HG03108 (cell line): ENCODE results near the gene ABR.
"Not testable (repeated sequence)": the region's sequence is repeated elsewhere in the genome, so short reads cannot be mapped to it uniquely, and the experiment has no call there.

Experiments
- ATAC-seq: cut with Tn5 transposase; IDR thresholded peaks from one replicate; pipeline ENCODE4 v1.9.1; 2021; ENCODE audit warnings: moderate library complexity; ENCODE audit not compliant: unreplicated experiment

The ABR gene

GRCh38 chr17:1073963-1074625 is 105.7 kb downstream of the ABR start:
- ATAC-seq: not testable (repeated sequence)

GRCh38 chr17:1073241-1073962 is 106.4 kb downstream of the ABR start:
- ATAC-seq: no peak

- ATAC-seq: no peak
Observed at GRCh38 chr17:1072551-1072961, 107.2 kb downstream of the ABR start.

- ATAC-seq: no peak
Observed at GRCh38 chr17:1071103-1071825, 108.5 kb downstream of the ABR start.

GRCh38 chr17:1070411-1070810 is 109.4 kb downstream of the ABR start:
- no peak for ATAC-seq

GRCh38 chr17:1069847-1070246 is 109.9 kb downstream of the ABR start:
- no peak for ATAC-seq

- ATAC-seq: no peak
Observed at GRCh38 chr17:1068356-1068755, 111.4 kb downstream of the ABR start.

- ATAC-seq: no peak
Observed at GRCh38 chr17:1067282-1067956, 112.4 kb downstream of the ABR start.

GRCh38 chr17:1065416-1065815 is 114.4 kb downstream of the ABR start:
- ATAC-seq: not testable (repeated sequence)

GRCh38 chr17:1060991-1061390 is 118.8 kb downstream of the ABR start:
- no peak for ATAC-seq

- no peak for ATAC-seq
Observed at GRCh38 chr17:1059131-1059795, 120.5 kb downstream of the ABR start.

- ATAC-seq: no peak
Observed at GRCh38 chr17:1058423-1059130, 121.2 kb downstream of the ABR start.

GRCh38 chr17:1056761-1057160 is 123.0 kb downstream of the ABR start:
- no peak for ATAC-seq

GRCh38 chr17:1055751-1056645 is 123.8 kb downstream of the ABR start:
- no peak for ATAC-seq

GRCh38 chr17:1055231-1055630 is 124.5 kb downstream of the ABR start:
- no peak for ATAC-seq

GRCh38 chr17:1054656-1055055 is 125.1 kb downstream of the ABR start:
- ATAC-seq: no peak

GRCh38 chr17:1053661-1054360 is 126.0 kb downstream of the ABR start:
- no peak for ATAC-seq
